Osteocyte (in vitro differentiated cells): Measurements from ENCODE around the gene ANKS1A. TPM values are rescaled to one million over a fixed set of nuclear protein-coding genes. Genes with fewer than 3 reads are reported as not detected.

Experiments
- DNase-seq: peaks from one replicate; pipeline ENCODE4 v3.0.0; 2021; ENCODE audit warnings: mixed read lengths; ENCODE audit not compliant: unreplicated experiment; ENCODE audit errors: extremely low spot score
- H3K27ac Mint-ChIP-seq: one replicate; pipeline ENCODE4 v1.8.0; 2021; ENCODE audit warnings: mild to moderate bottlenecking, mixed read lengths; ENCODE audit not compliant: unreplicated experiment
- H3K27me3 Mint-ChIP-seq: one replicate; pipeline ENCODE4 v1.8.0; 2021; ENCODE audit warnings: mixed read lengths; ENCODE audit not compliant: unreplicated experiment
- H3K36me3 Mint-ChIP-seq: one replicate; pipeline ENCODE4 v1.8.0; 2021; ENCODE audit warnings: mixed read lengths; ENCODE audit not compliant: unreplicated experiment
- H3K4me1 Mint-ChIP-seq: one replicate; pipeline ENCODE4 v1.8.0; 2021; ENCODE audit warnings: mixed read lengths; ENCODE audit not compliant: unreplicated experiment
- H3K4me3 Mint-ChIP-seq: one replicate; pipeline ENCODE4 v1.8.0; 2021; ENCODE audit warnings: mild to moderate bottlenecking, moderate library complexity, mixed read lengths; ENCODE audit not compliant: unreplicated experiment
- H3K9me3 Mint-ChIP-seq: one replicate; pipeline ENCODE4 v1.8.0; 2021; ENCODE audit warnings: mixed read lengths; ENCODE audit not compliant: unreplicated experiment
- total RNA-seq: library from RNA; stranded (reverse); gene quantifications from 2 replicates; pipeline ENCODE4 v1.2.1, GENCODE V29; 2021
- TF ChIP-seq, protein P1 (sequence below): fragments of 200-600 bp; sonication (generic); IDR thresholded peaks from 2 replicates; pipeline ENCODE4 v1.5.0; 2021; ENCODE audit warnings: antibody characterized with exemption, mild to moderate bottlenecking, moderate library complexity

Gene ANKS1A
- total RNA-seq, 1 donor from 2014 or later = 15.5 TPM

DNA sequence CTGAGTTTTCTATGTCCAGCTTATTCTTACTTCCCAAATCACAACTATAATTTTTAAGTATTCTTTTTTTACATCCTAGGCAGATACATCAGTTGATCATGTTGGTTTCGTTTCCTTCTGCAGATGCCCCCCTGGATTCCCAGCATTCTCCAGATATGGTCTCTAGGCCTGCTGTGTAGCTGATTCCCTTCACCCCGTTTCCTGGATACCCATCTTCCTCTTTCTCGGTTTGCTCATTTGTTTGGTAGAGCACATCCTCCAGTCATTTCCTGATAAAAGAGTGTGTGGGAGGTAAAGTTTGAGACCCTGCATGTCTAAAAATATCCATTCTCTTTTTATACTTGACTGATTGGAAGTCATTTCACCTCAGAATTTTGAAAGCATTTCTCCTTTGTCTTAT lies 66.4 kb downstream of the ANKS1A start:
- no peak overlapping the region for H3K27ac Mint-ChIP-seq
- no peaks in the 10 kb centered on the region for H3K36me3 Mint-ChIP-seq
- H3K27me3 Mint-ChIP-seq = no peaks in the 10 kb centered on the region
- peaks cover 23% of the 10 kb centered on the region for H3K4me1 Mint-ChIP-seq
- no peak overlapping the region for H3K4me3 Mint-ChIP-seq
- no peaks in the 10 kb centered on the region for H3K9me3 Mint-ChIP-seq
- TF ChIP-seq, protein P1, sequence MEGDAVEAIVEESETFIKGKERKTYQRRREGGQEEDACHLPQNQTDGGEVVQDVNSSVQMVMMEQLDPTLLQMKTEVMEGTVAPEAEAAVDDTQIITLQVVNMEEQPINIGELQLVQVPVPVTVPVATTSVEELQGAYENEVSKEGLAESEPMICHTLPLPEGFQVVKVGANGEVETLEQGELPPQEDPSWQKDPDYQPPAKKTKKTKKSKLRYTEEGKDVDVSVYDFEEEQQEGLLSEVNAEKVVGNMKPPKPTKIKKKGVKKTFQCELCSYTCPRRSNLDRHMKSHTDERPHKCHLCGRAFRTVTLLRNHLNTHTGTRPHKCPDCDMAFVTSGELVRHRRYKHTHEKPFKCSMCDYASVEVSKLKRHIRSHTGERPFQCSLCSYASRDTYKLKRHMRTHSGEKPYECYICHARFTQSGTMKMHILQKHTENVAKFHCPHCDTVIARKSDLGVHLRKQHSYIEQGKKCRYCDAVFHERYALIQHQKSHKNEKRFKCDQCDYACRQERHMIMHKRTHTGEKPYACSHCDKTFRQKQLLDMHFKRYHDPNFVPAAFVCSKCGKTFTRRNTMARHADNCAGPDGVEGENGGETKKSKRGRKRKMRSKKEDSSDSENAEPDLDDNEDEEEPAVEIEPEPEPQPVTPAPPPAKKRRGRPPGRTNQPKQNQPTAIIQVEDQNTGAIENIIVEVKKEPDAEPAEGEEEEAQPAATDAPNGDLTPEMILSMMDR = no peak
- DNase-seq = no peak

DNA sequence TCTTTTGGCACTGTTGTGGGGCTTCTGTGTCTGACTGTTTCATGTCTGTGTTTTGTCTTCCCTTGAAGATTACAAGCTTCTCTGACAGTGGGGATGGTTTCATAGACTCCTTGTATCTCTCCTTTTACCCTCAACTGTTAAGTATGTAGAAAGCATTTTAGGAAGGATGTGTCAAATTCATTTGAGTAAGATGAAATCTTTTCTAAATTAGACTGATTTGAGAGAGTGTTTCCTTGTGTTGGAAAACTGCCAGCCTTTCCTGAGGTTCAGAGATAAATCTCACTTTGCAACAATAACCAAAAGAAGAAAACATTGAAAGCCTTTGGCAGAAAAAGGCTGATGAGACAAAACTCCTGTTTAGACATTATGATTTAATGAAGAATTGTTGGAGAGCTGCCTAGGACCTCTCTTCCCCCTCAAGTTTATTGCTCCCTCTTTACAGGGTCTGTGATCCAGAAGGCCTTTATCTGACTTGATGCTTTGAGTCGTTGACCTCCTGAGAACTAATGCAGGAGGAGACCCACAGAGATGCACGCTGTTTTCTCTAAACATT lies 68.3 kb downstream of the ANKS1A start:
- no peaks in the 10 kb centered on the region for H3K36me3 Mint-ChIP-seq
- H3K27me3 Mint-ChIP-seq = no peaks in the 10 kb centered on the region
- H3K9me3 Mint-ChIP-seq = no peaks in the 10 kb centered on the region
- TF ChIP-seq, protein P1 = no peak
- no peak for DNase-seq
- H3K27ac Mint-ChIP-seq = no peak overlapping the region
- no peak overlapping the region for H3K4me3 Mint-ChIP-seq
- H3K4me1 Mint-ChIP-seq = peaks cover 9% of the 10 kb centered on the region

DNA sequence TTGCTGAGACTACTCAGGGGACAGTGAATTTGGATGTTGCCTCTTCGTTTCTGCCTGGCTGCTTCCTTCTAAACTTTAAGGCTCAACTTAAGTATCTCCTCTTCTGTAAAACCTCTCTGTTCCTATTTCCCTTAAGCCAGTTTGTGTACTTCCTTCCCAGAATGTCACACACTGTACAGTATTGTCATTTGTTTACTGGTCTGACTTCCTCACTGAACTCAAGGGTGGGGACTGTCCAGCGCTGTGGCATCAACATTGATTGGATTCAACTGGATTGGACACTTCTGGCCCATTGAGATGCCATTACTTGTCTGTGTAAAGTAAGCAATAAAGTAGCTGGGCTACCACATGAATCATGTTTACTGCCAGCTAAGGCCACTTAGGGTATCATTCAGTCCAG lies 69.7 kb downstream of the ANKS1A start:
- Mint-ChIP-seq H3K27me3 (no peaks in the 10 kb centered on the region), H3K36me3 (no peaks in the 10 kb centered on the region), H3K9me3 (no peaks in the 10 kb centered on the region), H3K4me1 (peaks cover under 1% of the 10 kb centered on the region), H3K4me3 (no peak overlapping the region), H3K27ac (no peak overlapping the region)
- no peak for DNase-seq
- TF ChIP-seq, protein P1 = no peak

DNA sequence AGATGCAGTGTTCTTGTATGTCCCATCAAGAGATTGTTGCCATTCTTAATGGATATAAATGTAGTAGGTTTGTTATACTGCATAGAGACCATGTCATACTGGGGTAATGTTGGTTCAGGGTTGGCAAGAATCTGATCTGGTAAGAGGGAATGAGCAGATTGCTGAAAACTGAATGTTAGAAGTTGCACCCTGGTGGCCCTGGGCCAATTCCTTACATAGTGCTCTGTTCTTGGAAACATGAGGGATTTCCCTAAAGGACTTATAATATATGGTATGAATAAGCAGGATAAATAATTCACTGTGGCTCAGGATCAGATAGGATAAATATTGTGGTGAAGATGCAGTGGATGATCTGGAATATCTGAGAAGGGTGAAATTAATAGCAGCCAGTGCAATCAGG lies 70.2 kb downstream of the ANKS1A start:
- Mint-ChIP-seq H3K4me3 (no peak overlapping the region), H3K27ac (no peak overlapping the region), H3K27me3 (no peaks in the 10 kb centered on the region), H3K9me3 (no peaks in the 10 kb centered on the region), H3K36me3 (no peaks in the 10 kb centered on the region), H3K4me1 (peaks cover under 1% of the 10 kb centered on the region)
- TF ChIP-seq, protein P1 = no peak
- DNase-seq = no peak

DNA sequence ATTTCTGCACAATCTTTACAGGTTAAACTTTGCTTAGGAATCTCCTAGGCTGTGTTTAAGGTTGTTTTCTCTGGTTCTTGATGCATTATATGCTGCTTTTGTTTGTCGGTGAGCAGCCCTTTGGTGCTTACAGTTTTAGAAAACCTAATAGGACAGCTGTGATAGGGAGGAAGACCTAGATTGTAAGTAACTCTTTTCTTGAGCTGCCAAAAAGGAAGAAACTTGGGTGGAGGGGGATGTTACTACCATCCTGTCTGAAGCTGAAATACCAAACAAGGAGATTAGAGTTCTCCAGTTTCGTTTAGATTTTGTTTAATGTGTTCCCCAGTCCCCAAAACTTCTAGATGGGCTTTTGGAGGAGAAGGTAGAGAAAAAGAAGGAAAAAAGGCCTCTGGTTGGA lies 72.0 kb downstream of the ANKS1A start:
- H3K9me3 Mint-ChIP-seq = no peaks in the 10 kb centered on the region
- TF ChIP-seq, protein P1 = no peak
- H3K27me3 Mint-ChIP-seq = no peaks in the 10 kb centered on the region
- no peak overlapping the region for H3K4me3 Mint-ChIP-seq
- DNase-seq = no peak
- no peak overlapping the region for H3K27ac Mint-ChIP-seq
- H3K36me3 Mint-ChIP-seq = no peaks in the 10 kb centered on the region
- H3K4me1 Mint-ChIP-seq = peaks cover 9% of the 10 kb centered on the region
